ENCODE measurements around the gene EGLN3.

The EGLN3 gene

GRCh38 chr14:33901426-33902155, 49.3 kb downstream of the EGLN3 start:
- DNase-seq (ENCODE audit: low spot score): no peak
- in situ Hi-C loops (cut with MboI; ENCODE audit: low pct_unique_long_range_greater_than_20kb, low sequenced_read_pairs, unreplicated experiment): no loop called here
- no peak for TF ChIP-seq CTCF (IDR thresholded peaks at IDR 0.05; ENCODE audit: extremely low read depth, insufficient read depth, missing control alignments)

- TF ChIP-seq CTCF (IDR thresholded peaks at IDR 0.05; ENCODE audit: extremely low read depth, insufficient read depth, missing control alignments): no peak
- no peak for DNase-seq (ENCODE audit: low spot score)
- in situ Hi-C loops (cut with MboI; ENCODE audit: low pct_unique_long_range_greater_than_20kb, low sequenced_read_pairs, unreplicated experiment): no loop called here
Measured at GRCh38 chr14:33900706-33901105, 50.2 kb downstream of the EGLN3 start.

- no peak for TF ChIP-seq CTCF (IDR thresholded peaks at IDR 0.05; ENCODE audit: extremely low read depth, insufficient read depth, missing control alignments)
- in situ Hi-C loops (cut with MboI; ENCODE audit: low pct_unique_long_range_greater_than_20kb, low sequenced_read_pairs, unreplicated experiment): no loop called here
- DNase-seq (ENCODE audit: low spot score): no peak
Measured at GRCh38 chr14:33899723-33900341, 51.0 kb downstream of the EGLN3 start.

- no peak for TF ChIP-seq CTCF (IDR thresholded peaks at IDR 0.05; ENCODE audit: extremely low read depth, insufficient read depth, missing control alignments)
- in situ Hi-C loops (cut with MboI; ENCODE audit: low pct_unique_long_range_greater_than_20kb, low sequenced_read_pairs, unreplicated experiment): no loop called here
- DNase-seq (ENCODE audit: low spot score): no peak
Measured at GRCh38 chr14:33897878-33898535, 52.9 kb downstream of the EGLN3 start.

- no peak for TF ChIP-seq CTCF (IDR thresholded peaks at IDR 0.05; ENCODE audit: extremely low read depth, insufficient read depth, missing control alignments)
- DNase-seq (ENCODE audit: low spot score): no peak
- in situ Hi-C loops (cut with MboI; ENCODE audit: low pct_unique_long_range_greater_than_20kb, low sequenced_read_pairs, unreplicated experiment): no loop called here
Measured at GRCh38 chr14:33897382-33897781, 53.5 kb downstream of the EGLN3 start.

GRCh38 chr14:33894339-33894738, 56.5 kb downstream of the EGLN3 start:
- TF ChIP-seq CTCF (IDR thresholded peaks at IDR 0.05; ENCODE audit: extremely low read depth, insufficient read depth, missing control alignments): no peak
- no peak for DNase-seq (ENCODE audit: low spot score)
- in situ Hi-C loops (cut with MboI; ENCODE audit: low pct_unique_long_range_greater_than_20kb, low sequenced_read_pairs, unreplicated experiment): no loop called here
